GM21825 (cell line): ENCODE results near the gene RBM19.

Experiments used
- ATAC-seq: cut with Tn5 transposase; IDR thresholded peaks from one replicate; pipeline ENCODE4 v1.9.1; 2021; ENCODE audit warnings: mild to moderate bottlenecking, moderate library complexity; ENCODE audit not compliant: unreplicated experiment

Gene RBM19

GRCh38 chr12:113840401-113841042 lies 125.6 kb downstream of the RBM19 start:
- no peak for ATAC-seq

- ATAC-seq: no peak
These were observed 127.2 kb downstream of the RBM19 start for GRCh38 chr12:113838896-113839295.

- ATAC-seq: no peak
These were observed 128.4 kb downstream of the RBM19 start for GRCh38 chr12:113837528-113838296.

- no peak for ATAC-seq
These were observed 129.0 kb downstream of the RBM19 start for GRCh38 chr12:113837084-113837483.

GRCh38 chr12:113835896-113836295 lies 130.2 kb downstream of the RBM19 start:
- no peak for ATAC-seq

GRCh38 chr12:113835433-113835832 lies 130.7 kb downstream of the RBM19 start:
- ATAC-seq: no peak

GRCh38 chr12:113833422-113833821 lies 132.7 kb downstream of the RBM19 start:
- no peak for ATAC-seq

GRCh38 chr12:113831476-113831875 lies 134.6 kb downstream of the RBM19 start:
- no peak for ATAC-seq

- ATAC-seq: no peak
These were observed 135.1 kb downstream of the RBM19 start for GRCh38 chr12:113831016-113831415.

- ATAC-seq: no peak
These were observed 136.9 kb downstream of the RBM19 start for GRCh38 chr12:113829212-113829611.

GRCh38 chr12:113827539-113828114 lies 138.5 kb downstream of the RBM19 start:
- ATAC-seq: no peak

GRCh38 chr12:113826805-113827538 lies 139.2 kb downstream of the RBM19 start:
- no peak for ATAC-seq

GRCh38 chr12:113825705-113826104 lies 140.4 kb downstream of the RBM19 start:
- ATAC-seq: no peak

GRCh38 chr12:113823816-113824215 lies 142.3 kb downstream of the RBM19 start:
- ATAC-seq: no peak

GRCh38 chr12:113823016-113823415 lies 143.1 kb downstream of the RBM19 start:
- no peak for ATAC-seq

GRCh38 chr12:113820842-113821241 lies 145.3 kb downstream of the RBM19 start:
- no peak for ATAC-seq

- ATAC-seq: no peak
These were observed 145.8 kb downstream of the RBM19 start for GRCh38 chr12:113820309-113820708.

GRCh38 chr12:113819495-113819894 lies 146.6 kb downstream of the RBM19 start:
- ATAC-seq: no peak

GRCh38 chr12:113818833-113819232 lies 147.3 kb downstream of the RBM19 start:
- ATAC-seq: no peak

GRCh38 chr12:113818283-113818682 lies 147.8 kb downstream of the RBM19 start:
- no peak for ATAC-seq

- no peak for ATAC-seq
These were observed 149.3 kb downstream of the RBM19 start for GRCh38 chr12:113816866-113817265.
